Transverse colon (tissue), 3 donors: ENCODE data around the gene PTPRN2.

Experiments
- CTCF ChIP-seq, 5 experiments: fragments of 200-600 bp in 3 of 5; fragments of 450-650 bp in 2 of 5; sonication (generic) in 3 of 5; IDR thresholded peaks; 1 replicate in 2 of 5; 2 replicates in 3 of 5; pipeline ENCODE4 v1.5.1; 2016 to 2017; ENCODE audit warnings: antibody characterized with exemption in 5 of 5, inconsistent platforms in 3 of 5, mild to moderate bottlenecking in 2 of 5, moderate library complexity in 1 of 5
- POLR2A ChIP-seq: fragments of 450-650 bp; IDR thresholded peaks from one replicate; pipeline ENCODE4 v1.6.1; 2016; ENCODE audit warnings: antibody characterized with exemption, mild to moderate bottlenecking, moderate library complexity

GRCh38 chr7:157596881-157597280 is 990.7 kb downstream of the PTPRN2 start:
- TF ChIP-seq CTCF (IDR thresholded peaks at IDR 0.05), result no peak
- no peak for TF ChIP-seq POLR2A
